NCI-H2227 (cell line): ENCODE measurements around the gene WDR72.
"Not testable (repeated sequence)": the region's sequence is repeated elsewhere in the genome, so short reads cannot be mapped to it uniquely, and the experiment has no call there.

Experiments
- DNase-seq: peaks from one replicate; lab custom pipeline; 2025; ENCODE audit not compliant: unreplicated experiment; lab: John Stamatoyannopoulos, UW

WDR72 gene

DNA sequence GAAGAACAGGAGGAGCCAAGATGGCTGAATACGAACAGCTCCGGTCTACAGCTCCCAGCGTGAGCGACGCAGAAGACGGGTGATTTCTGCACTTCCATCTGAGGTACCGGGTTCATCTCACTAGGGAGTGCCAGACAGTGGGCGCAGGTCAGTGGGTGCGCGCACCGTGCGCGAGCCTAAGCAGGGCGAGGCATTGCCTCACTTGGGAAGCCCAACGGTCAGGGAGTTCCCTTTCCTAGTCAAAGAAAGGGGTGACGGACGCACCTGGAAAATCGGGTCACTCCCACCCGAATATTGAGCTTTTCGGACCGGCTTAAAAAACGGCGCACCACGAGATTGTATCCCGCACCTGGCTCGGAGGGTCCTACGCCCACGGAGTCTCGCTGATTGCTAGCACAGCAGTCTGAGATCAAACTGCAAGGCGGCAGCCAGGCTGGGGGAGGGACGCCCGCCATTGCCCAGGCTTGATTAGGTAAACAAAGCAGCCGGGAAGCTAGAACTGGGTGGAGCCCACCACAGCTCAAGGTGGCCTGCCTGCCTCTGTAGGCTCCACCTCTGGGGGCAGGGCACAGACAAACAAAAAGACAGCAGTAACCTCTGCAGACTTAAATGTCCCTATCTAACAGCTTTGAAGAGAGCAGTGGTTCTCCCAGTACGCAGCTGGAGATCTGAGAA is 218.7 kb downstream of the WDR72 start:
- DNase-seq, result not testable (repeated sequence)

DNA sequence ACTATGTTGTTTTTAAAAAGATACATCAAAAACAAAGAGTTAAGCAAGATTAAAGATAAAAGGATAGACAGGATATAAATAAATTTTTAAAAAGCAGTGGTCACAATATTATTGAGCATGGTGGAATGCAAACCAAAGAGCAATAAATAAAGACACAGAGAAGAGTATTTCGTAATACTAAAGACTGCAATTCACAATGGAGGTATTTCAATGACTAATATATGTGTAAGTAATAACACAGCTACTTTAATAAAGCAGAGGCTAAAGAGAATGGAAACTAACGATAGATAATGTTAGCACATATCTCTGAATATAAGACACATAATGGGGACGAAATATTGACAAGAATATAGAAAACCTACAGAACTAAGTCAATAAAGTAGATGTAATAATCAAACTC is 219.6 kb downstream of the WDR72 start:
- no peak for DNase-seq

DNA sequence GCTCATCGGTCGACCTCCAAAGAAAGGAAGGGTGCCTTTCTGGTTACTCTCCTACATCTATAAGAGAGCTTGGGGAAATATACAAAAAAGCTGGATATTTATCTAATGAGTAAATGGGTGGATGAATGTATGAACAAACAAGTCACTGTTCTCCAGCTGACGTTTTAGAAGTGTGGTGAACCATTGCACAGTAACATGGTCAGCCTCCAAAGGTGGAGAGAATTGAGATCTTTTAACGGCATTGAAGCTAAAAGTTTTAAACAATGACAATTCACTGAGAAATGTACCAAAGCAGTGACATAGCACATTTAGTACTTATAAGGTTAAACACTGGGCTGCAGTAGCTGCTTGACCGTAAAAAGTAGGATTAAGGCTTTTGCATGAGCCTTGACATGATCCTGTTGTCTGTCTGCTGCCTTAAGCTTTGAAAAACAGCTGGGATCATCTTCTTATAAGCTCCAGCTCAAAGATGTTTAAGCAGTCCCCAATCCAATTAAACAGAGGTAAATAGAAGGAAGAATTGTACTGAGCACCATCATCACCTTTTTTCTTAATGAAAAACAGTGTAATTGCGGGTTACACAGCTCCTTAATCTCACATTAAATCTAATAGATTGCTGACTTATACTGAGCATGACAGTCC is 222.9 kb downstream of the WDR72 start:
- no peak for DNase-seq

DNA sequence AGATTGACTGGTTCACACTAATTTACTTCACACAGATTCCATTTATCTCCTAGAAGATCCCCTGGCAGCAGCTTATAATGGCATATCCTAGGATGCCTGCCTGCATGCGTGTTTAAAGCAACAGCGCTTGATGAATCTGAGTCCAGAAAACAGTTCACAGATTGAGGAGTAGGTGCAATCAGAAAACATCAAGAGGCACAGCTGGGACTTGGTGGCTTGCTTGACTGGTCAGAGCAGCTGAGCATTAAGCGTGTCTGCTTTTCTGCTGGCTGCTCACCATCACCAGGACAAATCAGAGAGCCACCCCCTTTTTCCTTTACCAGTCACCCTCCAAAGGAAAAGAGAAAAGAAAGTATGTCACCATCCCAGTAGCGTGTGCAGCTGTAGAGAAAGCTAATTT is 223.6 kb downstream of the WDR72 start:
- peak; percentile 16 for DNase-seq

DNA sequence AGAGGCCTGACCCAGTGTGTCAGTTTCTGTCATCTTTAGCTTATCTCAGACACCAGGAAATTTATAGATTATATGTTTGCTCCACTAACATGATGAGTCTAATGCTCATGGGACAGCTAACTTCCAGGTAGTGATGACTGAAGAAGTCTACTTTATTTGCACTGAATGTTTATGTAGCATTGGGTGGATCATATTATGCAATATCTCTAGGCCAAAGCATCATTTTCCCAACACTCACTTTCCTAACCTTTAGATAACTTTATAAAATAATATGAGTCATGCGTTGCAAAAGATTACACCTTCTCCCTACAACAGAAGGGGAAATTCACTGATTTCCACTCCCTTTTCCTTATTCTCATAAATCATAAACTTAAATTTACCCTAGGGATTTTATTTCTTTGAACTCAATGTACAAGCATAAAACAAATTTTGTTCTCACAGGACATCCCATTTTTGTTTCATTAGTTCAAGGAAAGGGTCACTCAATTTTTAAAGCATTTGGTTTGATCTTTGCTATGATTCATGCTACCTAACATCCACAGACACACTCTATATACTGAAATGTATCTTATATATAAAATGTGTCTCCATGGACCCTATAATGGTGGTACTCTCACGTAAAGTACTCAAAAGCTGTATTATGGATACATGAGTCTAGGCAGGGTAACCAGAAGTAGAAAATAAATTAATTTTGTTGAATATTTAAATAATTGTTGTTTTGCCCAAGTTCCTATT is 225.2 kb downstream of the WDR72 start:
- DNase-seq, result no peak

DNA sequence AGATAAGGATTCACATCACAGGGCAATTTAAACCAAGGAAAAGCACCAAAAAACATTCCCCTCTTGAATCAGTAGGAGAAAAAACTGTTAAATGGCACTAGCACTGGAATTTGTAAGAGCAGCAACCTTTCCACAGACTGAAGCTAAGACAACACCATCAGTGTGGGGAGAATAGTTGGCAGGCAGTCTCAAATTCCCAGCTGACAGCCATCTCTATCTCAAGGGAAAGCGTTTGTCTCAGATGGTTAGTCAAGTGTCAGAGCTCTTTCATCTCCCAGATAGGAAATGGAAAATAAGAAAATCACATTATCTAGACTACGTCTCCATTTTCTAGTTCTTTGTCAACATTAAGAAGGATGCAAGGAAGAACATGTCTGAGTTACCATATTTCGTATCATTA is 228.7 kb downstream of the WDR72 start:
- no peak for DNase-seq

DNA sequence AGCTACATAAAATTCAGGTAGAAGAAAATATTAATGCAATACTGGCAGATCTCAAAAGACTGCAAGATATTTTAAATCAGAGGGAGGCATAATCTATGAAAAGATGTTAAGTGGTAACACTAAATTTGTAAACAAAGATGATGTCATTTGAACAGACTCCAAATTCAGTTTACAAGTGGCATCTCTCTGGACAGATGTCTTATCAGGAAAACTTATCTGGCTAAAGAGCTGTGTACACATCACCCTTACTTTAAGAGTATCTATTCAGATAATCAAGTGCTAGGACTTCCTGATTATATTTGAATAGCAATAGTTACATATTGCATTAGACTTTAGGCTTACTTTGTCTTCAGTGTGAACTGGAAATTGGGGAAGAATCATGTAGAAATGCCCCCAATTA is 231.5 kb downstream of the WDR72 start:
- DNase-seq, result no peak

DNA sequence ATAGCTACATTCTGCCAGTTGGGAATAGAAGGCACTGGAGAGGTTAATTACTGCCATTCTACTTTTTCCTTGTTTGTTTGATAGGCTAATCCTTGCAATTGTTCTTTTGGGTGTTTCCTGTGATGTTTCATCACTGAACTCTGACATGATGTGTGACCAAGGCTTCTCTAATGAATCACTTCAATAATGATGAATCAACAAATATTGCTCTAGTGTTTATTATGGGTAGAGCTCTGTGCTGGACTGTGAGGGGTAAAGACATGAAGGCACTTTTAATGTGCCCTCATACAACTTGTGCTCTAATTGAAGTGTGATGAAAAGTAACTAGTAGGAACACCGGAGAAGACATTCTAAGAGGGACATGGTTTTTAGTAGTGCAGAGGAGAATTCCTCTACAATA is 233.6 kb downstream of the WDR72 start:
- DNase-seq, result no peak

DNA sequence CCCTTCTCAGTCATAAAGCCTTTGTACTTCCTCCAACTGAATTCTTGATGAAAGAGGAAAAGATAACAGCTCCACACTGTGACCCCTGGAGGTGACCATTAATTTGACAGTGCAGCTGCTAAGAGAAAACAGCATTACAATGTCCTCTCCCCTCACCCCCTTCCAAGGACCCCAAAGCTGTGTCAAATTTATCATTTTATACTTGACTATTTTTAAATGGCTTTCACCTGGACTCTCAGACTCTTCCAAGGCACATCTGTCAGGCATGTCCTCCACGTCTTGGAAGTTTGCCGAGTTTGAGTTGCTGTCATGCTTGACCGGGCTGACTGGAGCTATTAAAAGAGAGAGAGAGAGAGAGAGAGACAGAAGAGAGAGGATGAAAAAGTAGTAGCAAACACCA is 236.5 kb downstream of the WDR72 start:
- DNase-seq, result peak; percentile 38

DNA sequence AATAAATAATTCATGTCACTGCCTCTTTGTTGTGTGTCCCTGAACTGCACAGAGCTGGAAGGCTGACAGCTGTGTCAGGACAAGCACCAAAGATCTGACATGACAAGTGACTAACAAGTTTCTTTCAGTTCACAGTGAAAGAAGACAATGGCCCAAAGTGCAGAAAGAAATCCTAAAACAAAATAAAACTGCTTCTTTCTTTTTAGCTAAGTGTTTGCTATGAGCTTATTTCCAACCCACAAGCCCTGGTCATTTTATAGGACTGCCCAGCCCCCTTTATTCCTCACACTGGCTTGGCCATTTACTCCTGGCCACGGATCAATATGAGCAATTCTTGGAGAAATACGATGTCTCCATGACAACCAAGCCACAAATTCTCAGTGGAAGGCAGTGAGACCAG is 238.5 kb downstream of the WDR72 start:
- peak; percentile 3 for DNase-seq

DNA sequence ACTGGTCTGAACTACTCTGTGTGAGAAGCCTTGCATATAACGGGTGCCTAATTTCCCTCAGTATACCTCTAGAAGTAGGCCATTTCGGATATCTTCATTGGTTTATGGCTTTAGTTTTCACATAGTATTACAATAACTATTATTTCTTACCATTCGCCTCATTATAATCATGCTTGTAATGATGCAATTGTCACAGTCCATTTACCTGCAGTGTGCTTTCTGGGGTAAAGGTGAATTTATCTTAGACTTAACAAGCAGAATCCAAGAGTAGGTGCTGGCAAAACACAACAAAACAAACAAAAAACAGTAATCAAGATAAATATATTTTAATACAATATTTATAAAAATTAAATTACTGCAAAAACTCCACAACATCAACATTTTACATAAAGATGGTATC is 246.0 kb downstream of the WDR72 start:
- no peak for DNase-seq

DNA sequence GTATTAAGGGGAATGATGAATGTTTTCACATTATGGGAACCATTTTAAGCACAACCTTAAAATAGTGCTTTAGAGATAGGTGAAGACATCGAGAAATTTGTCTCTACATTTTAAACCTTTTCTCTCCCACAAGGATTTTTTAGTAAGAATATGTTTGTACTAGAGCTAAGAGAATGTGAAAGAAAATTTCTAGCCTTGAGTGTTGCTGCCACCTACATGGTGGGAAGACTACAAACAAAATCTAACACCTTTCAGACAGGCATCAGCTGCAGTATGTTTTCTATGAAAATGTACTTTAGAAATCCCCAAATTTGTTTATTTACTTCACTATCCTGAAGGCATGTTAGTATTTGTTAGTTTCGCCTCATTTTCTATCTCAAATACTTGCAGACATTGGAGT is 247.4 kb downstream of the WDR72 start:
- DNase-seq, result no peak

DNA sequence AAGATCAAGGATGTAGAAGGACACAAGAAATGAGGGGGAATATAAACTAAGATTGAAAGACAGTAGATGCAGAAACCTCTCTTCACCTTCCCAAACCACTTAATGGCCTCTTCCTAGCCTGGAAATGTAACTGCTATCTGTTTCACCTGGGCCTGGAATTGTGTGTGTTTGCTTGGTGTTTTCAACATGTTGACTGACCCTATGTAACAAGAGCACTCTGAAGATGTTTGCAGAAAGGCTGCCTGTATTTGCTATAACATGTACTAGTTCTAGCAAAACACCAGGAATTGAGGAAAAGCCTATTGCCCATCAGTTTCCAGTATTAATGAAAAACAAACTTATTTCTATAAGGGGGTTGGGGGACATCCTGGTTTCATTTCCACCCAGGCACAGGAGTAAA is 248.3 kb downstream of the WDR72 start:
- no peak for DNase-seq

DNA sequence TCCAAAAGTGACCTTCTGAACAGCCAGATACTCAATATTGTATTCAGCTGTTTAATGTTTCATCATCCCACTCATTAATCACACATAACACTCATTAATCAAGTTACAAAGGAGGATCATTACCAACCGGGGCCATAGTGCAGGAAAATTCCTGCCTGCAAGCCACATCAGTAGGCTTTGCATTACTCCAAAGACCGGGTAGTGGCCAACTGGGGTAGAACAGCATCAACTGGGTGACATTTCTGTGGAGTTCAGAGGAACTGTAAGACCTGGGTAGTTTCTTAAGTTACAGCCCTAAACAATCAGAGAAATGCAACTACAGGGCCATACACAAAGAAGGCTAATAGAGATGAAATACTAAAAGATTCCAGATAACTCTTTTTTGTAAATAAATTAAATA is 253.1 kb downstream of the WDR72 start:
- DNase-seq, result no peak

DNA sequence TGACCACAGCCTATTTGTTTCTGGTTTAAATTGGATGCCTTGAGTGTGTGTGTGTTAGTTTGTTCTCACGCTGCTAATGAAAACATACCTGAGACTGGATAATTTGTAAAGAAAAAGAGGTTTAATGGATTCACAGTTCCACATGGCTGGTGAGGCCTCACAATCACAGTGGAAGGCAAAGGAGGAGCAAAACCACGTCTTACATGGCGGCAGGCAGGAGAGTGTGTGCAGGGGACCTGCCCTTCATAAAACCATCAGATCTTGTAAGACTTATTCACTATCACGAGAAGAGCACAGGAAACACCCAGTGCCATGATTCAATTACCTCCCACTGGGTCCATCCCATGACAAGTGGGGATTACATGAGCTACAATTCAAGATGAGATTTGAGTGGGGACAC is 260.5 kb downstream of the WDR72 start:
- DNase-seq, result no peak

DNA sequence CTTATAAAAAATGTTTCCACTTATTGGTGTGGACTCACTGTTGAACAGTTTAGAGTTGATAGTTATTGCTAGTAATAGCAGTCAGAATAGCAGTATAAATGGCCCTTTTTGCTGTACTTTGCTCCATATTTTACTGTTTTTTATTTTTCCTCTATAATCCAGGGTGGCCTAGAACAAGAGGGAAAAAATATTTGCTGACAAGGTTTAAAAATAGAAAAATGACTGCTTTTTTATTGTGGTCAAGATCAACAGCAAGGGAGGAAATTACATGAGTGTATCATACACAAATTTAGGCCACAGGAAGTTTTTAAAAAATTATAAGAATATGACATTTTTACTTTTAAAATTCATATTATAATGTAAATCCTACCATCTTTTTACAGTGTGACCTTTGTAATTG is 269.1 kb downstream of the WDR72 start:
- no peak for DNase-seq

DNA sequence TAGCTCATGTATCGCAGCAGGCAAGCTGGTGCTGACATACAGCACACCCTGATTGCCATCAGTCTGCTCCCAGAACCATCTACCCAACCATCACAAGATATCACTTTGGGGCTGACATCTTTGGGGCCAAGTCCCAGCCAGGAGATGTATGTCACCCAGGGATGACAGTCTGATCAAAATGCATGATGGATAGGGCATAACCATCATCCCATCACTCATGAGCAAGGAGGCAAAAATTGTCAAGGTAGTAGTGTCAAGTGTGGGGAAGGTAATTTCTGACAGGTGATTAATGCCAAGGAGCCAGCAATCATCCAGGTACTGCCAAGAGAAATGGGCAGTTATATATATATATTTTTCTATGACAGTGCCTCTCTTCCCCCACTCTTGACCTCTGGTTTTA is 277.4 kb downstream of the WDR72 start:
- DNase-seq, result no peak

DNA sequence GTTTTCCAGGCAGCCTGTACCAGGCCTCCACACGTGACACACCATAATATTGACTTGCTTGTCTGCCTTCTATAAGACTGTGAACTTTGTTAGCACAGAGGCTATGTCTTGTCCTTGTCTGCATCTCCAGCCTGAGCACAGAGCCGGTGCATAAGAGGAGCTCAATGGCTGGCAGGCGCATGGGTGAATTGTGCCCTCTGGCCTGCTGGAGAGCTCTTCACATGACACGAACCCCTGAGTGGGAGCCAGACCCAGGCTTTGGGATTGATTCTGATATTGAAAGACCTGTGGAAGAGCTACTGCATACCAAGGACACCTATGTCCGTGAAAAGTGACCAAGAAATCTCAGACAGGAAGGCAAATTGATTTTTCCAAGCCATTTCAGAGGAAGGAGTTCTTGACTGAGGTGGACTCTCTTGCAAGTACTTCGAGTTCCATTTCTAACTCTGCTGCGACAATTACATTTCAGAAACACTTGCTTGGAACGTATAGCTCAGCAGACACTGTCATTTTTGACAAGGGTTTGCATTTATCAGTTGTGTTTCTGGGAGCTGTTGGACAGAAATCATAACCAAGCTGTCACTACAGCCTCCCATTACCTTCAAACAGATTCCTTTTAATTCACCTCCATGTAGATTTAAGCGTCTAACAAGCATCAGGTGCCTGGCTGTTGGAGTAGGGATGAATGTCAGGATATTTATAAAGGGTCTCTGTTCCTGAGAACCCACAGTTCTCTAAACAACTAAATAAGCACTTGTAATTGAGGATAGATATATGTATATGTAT is 281.3 kb downstream of the WDR72 start:
- no peak for DNase-seq

DNA sequence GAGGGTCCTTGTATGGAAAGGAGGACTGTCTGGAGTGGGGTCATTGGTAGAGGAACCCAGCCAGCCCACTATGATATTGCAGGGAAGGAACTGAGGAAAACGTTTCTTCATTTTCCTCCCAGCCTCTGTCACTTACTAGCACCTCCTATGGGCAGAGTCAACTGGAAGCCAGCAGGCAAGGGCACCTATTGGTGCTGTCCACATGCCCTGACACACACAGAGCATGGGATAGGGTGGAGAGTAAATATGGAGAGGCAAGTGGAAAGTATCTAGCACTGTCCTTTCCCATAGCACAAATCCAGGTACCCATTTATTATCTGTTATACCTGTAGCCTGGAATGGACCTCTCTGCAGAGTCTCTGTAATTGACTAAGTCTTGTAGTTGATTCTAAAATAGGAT is 285.6 kb downstream of the WDR72 start:
- DNase-seq, result no peak

DNA sequence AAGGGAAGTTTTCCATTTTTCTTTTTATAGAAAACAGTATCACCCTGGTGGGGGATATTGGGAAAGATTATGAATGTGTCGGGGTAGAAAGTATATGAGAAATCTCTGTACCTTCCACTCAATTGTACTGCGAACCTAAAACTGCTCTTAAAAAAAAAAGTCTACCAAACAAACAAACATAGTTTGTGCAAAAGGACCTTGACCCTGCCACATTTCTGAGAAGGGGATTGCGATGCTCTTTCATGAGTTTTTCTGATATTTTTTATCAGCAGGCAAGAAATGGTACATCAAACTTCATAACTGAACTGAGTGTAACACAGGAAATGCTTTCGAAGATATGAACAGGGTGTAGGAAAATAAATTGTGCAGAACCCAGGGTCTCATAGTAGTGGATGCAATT is 286.0 kb downstream of the WDR72 start:
- DNase-seq, result no peak

DNA sequence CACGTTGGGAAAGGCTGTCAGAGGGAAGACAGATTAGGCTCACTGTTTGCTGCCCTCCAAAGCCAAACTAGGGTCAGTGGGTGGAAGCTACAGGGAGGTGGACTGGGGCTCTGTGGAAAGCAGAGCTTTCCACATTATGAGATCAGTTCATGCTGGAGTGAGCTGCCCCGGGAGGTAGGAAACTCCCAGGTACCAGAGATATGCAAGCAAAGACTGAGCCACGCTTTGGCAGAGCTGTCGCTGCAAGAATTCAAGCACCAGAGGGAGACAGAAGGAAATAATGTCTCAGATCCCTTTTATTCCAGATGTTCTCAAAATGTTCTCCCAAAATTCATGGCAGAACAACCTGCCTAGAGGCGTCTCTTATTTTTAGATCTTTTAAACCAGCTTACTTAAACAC is 286.6 kb downstream of the WDR72 start:
- DNase-seq, result no peak

DNA sequence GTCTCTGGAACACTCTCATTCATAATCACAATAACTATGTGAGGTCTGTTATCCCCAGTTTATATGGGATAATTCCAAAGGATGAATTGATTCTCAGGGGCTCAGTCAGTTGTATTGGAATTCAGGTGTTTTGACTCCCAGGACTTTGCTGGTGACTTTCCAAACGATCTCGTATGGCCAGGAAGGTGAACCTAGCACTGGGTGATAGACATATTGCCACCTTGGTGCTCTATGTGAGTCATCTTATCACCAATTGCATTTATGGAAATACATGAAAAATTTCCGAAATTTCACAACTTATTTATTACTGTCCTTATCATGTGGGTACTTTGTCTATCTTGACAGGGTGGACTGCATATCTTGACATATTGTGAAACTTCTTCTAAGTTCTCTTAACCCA is 287.3 kb downstream of the WDR72 start:
- no peak for DNase-seq
